Psoas muscle (tissue), 8 donors: ENCODE results near the gene PHC2. TPM values are rescaled to one million over a fixed set of nuclear protein-coding genes. Genes with fewer than 3 reads are reported as not detected.

Experiments used
- ATAC-seq, 4 donors: fragments of 200-7000 bp; cut with Tn5 transposase; one replicate each; pipeline ENCODE4 v1.9.1; 2020; ENCODE audit warnings: moderate library complexity in 3 of 4, mild to moderate bottlenecking in 2 of 4
- DNase-seq, 2 donors: peaks; one replicate each; pipeline ENCODE4 v3.0.0-alpha.2; 2020
- H3K27ac ChIP-seq: fragments of 200-600 bp; one replicate; pipeline ENCODE4 v1.8.0; 2022
- H3K27me3 ChIP-seq, 3 donors: fragments of 200-600 bp in 1 of 3; one replicate each; pipeline versions ENCODE4 v1.6.1 to v1.8.0; 2013 to 2022; ENCODE audit warnings: low read length in 2 of 3, mild to moderate bottlenecking in 2 of 3, moderate library complexity in 1 of 3; ENCODE audit not compliant: insufficient read depth in 3 of 3
- H3K36me3 ChIP-seq, 2 donors: fragments of 200-600 bp in 1 of 2; one replicate each; pipeline versions ENCODE4 v1.6.1 to v1.8.0; 2013 to 2022; ENCODE audit warnings: low read depth in 1 of 2, mild to moderate bottlenecking in 1 of 2, moderate library complexity in 1 of 2; ENCODE audit not compliant: insufficient read depth in 1 of 2
- H3K4me1 ChIP-seq: fragments of 200-600 bp; one replicate; pipeline ENCODE4 v1.8.0; 2022
- H3K4me3 ChIP-seq: fragments of 200-600 bp; one replicate; pipeline ENCODE4 v1.8.0; 2022; ENCODE audit warnings: mild to moderate bottlenecking
- H3K9me3 ChIP-seq: fragments of 200-600 bp; one replicate; pipeline ENCODE4 v1.8.0; 2022
- WGBS, 3 donors: extraction: QIAGEN DNeasy Blood & Tissue Kit; methylation state at CpG; one replicate each; pipeline versions ENCODE4 v1.1.6 to v1.1.7; 2013; 5-methylcytosine and 5-hydroxymethylcytosine counted together
- intact Hi-C, 2 donors: fragments of 100-400 bp; cut with DNase I; formaldehyde crosslinking; loops; one replicate each; pipeline versions ENCODE4 v1.11.0 to v1.14.2; 2022
- polyA plus RNA-seq, 3 donors: library from polyadenylated mRNA; stranded (reverse); fragments of 200-250 nt; gene quantifications; one replicate each; pipeline ENCODE4 v1.2.3, GENCODE V29; 2013
- total RNA-seq, 4 donors: library from RNA; stranded (reverse); fragmentation: NEBNext Ultra II Directional in 2 of 4; extraction: Animal tissue kit (Norgen Biotek cat#: 25700) in 2 of 4; gene quantifications; one replicate each; pipeline versions ENCODE4 v1.2.1 to v1.2.4, GENCODE V29; 2021 to 2023
- TF ChIP-seq, protein P1 (sequence below): fragments of 200-600 bp; IDR thresholded peaks from one replicate; pipeline ENCODE4 v1.8.0; 2022; ENCODE audit warnings: antibody characterized with exemption
- donor health status: healthy with polysubstance abuse.
- donor health status: DM: no; HTN: no; CAD: no; lungs with moderate emphysema.
- donor health status: Bipolar disorder and iron deficiency.
- donor health status: healthy.
- donor health status: DM: yes; HTN: yes; CAD: no.
- donor health status: DM: no; HTN: no; CAD: no.
- donor health status: DM: no; HTN: no; CAD: no.
- donor health status: DM: yes; HTN: yes; CAD: no.

Gene PHC2
- total and polyA plus RNA-seq, 7 donors = 74.1 to 427 (median 338) TPM

DNA sequence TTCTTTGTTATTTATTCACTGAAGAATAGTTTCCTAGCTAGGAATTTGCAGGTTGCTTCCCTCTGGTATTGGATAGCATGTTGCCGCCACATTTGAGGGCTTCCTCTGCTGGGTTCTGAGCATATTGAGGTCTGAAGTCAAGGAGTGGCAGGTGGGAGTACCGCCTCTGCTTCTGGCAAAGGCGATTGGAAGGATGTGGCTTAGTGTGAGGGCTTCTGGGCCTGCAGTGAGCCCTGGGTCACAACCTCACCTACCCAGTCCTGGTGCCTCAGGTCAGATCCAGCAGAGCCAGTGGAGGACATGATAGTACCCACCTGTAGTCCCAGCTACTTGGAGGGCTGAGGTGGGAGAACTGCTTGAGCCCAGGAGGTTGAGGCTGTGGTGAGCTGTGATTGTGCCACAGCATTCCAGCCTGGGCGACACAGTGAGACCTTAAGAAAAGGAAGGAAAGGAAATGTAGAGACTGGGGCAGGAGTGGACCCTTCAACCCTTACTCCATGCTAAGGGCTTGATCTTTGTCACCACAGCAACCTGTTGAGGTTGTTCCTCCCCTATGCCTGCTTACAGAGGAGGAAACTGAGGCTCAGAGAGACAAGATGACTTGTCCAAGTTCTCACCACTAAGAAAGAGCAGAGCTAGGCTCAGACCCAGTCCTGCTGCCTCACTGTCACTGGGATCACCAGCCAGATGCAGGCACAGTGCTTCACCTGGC lies 132.8 kb downstream of the PHC2 start:
- TF ChIP-seq, protein P1, sequence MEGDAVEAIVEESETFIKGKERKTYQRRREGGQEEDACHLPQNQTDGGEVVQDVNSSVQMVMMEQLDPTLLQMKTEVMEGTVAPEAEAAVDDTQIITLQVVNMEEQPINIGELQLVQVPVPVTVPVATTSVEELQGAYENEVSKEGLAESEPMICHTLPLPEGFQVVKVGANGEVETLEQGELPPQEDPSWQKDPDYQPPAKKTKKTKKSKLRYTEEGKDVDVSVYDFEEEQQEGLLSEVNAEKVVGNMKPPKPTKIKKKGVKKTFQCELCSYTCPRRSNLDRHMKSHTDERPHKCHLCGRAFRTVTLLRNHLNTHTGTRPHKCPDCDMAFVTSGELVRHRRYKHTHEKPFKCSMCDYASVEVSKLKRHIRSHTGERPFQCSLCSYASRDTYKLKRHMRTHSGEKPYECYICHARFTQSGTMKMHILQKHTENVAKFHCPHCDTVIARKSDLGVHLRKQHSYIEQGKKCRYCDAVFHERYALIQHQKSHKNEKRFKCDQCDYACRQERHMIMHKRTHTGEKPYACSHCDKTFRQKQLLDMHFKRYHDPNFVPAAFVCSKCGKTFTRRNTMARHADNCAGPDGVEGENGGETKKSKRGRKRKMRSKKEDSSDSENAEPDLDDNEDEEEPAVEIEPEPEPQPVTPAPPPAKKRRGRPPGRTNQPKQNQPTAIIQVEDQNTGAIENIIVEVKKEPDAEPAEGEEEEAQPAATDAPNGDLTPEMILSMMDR = no peak
- no peak for ATAC-seq
- H3K27ac ChIP-seq = no peak overlapping the region
- intact Hi-C loops = loop anchor here (2.0 to 10.0 kb wide), 4 partner anchors 163 to 314 kb away; no protein-coding TSS in a partner anchor
- H3K36me3 ChIP-seq = peaks cover 0 to 52% of the 10 kb centered on the region in 2 donors
- 91 to 94% (median 94%) methylated on average over 4 of the region's 4 CpGs for WGBS, 3 donors
- no peak overlapping the region for H3K4me3 ChIP-seq
- H3K27me3 ChIP-seq = no peaks in the 10 kb centered on the region
- no peak for DNase-seq
- H3K4me1 ChIP-seq = no peaks in the 10 kb centered on the region
- no peaks in the 10 kb centered on the region for H3K9me3 ChIP-seq

DNA sequence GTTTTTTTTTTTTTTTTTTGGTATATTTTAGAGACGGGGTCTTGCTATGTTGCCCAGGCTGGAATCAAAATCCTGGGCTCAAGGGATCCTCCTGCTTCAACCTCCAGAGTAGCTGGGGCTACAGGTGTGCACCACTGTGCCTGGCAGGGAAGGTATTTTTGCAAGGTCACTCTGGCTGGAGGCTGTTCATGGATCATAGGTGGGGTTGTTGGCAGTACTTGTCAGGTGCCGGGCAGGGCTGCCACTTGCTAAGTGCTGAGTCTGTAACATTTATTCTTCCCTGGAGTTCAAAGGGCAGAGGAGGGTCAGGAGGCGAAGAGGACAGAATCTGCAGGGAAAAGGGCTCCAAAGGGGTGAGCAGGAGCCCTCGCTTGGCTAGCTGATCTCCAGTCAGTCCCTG lies 134.1 kb downstream of the PHC2 start:
- Histone ChIP-seq H3K27me3 (no peaks in the 10 kb centered on the region), H3K9me3 (no peaks in the 10 kb centered on the region), H3K27ac (no peak overlapping the region), H3K36me3 (peaks cover 0 to 52% of the 10 kb centered on the region in 2 donors), H3K4me3 (no peak overlapping the region), H3K4me1 (no peaks in the 10 kb centered on the region)
- DNase-seq (no peak), ATAC-seq (no peak)
- WGBS, 3 donors = 67 to 93% (median 89%) methylated on average over 4 of the region's 4 CpGs
- intact Hi-C loops = loop anchor here in 1 of 2 donors (1.0 to 10.0 kb wide), 4 partner anchors 73 to 315 kb away; no protein-coding TSS in a partner anchor
- TF ChIP-seq, protein P1 = no peak

GRCh38 chr1:33296082-33296458 lies 134.8 kb downstream of the PHC2 start:
- 60 to 71% (median 68%) methylated on average over 9 of the region's 9 CpGs for WGBS, 3 donors
- intact Hi-C loops = loop anchor here in 1 of 2 donors (1.0 to 10.0 kb wide), 4 partner anchors 74 to 316 kb away; no protein-coding TSS in a partner anchor

DNA sequence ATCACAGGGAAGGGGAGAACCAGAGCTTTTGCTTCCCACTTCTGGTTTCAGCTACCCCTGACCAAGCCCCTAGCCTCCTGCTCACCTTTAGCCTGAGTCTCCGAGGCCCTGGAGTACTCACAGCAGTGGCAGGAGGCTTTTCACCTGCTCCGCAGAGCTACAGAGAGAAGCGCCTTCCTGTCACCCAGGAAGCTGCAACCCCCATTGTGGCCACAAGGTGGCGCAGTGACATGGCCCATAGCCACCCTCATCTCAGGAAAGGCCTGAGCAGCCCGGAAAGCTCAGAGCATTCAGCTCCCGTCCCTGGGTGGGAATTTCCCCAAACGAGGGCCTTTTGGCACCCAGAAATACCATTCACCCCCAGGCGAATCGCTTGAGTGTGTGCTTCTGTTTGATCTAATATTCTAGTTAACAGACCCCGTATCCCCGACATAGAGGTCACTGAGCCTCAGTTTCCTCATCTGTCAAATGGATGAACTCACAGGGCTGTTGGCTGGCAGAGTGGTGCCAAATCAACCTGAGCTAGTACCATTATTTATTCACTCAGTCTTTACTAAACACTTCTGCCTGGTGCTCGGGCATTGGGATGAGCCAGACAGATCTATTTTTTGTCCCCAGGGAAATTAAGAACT lies 135.3 kb downstream of the PHC2 start:
- Histone ChIP-seq H3K36me3 (peaks cover 0 to 52% of the 10 kb centered on the region in 2 donors), H3K4me3 (no peak overlapping the region), H3K27ac (no peak overlapping the region), H3K27me3 (no peaks in the 10 kb centered on the region), H3K9me3 (no peaks in the 10 kb centered on the region), H3K4me1 (no peaks in the 10 kb centered on the region)
- DNase-seq = peak; percentile 83 to 90
- 31 to 46% (median 34%) methylated on average over 12 of the region's 12 CpGs for WGBS, 3 donors
- ATAC-seq = peak; percentile 84 to 93 (median 90)
- intact Hi-C loops = loop anchor here (1.0 to 10.0 kb wide), 8 partner anchors 71 to 317 kb away; no protein-coding TSS in a partner anchor
- TF ChIP-seq, protein P1 = peak; percentile 97

More at GRCh38 chr1:33296082-33296458, 134.8 kb downstream of the PHC2 start:
- DNase-seq (peak in 1 of 2 donors; percentile 64), ATAC-seq (peak in 3 of 4 donors; percentile 29 to 44 (median 38))
- Histone ChIP-seq H3K4me3 (no peak overlapping the region), H3K27ac (no peak overlapping the region), H3K27me3 (no peaks in the 10 kb centered on the region), H3K4me1 (no peaks in the 10 kb centered on the region), H3K9me3 (no peaks in the 10 kb centered on the region), H3K36me3 (peaks cover 0 to 52% of the 10 kb centered on the region in 2 donors)
- TF ChIP-seq, protein P1 = no peak
